HepG2 (cell line): ENCODE measurements around the gene EPB41L2. TPM values are rescaled to one million over a fixed set of nuclear protein-coding genes. Genes with fewer than 3 reads are reported as not detected.

Source experiments
- AHR ChIP-seq: IDR thresholded peaks from 2 replicates; pipeline ENCODE4 v1.6.1; 2018; ENCODE audit warnings: missing genetic modification reagents, missing compliant biosample characterization
- IKZF1 ChIP-seq: fragments of 450-650 bp; IDR thresholded peaks from 2 replicates; pipeline ENCODE4 v1.7.1; 2016
- SP5 ChIP-seq: IDR thresholded peaks from 2 replicates; pipeline ENCODE4 v1.6.1; 2016; ENCODE audit warnings: low read depth, borderline replicate concordance
- ZFP41 ChIP-seq: sonication (generic); formaldehyde crosslinking; IDR thresholded peaks from 2 replicates; pipeline ENCODE4 v1.4.0; 2020; ENCODE audit warnings: mild to moderate bottlenecking, missing genetic modification reagents, borderline replicate concordance
- ZMAT3 ChIP-seq: sonication (generic); formaldehyde crosslinking; conservative IDR thresholded peaks from 2 replicates; pipeline ENCODE4 v1.7.0; 2021; ENCODE audit warnings: missing genetic modification reagents
- ZNF280D ChIP-seq: sonication (generic); formaldehyde crosslinking; IDR thresholded peaks from 2 replicates; pipeline ENCODE4 v1.5.1; 2020; ENCODE audit warnings: mild to moderate bottlenecking, missing genetic modification reagents
- ZNF550 ChIP-seq: sonication (generic); formaldehyde crosslinking; IDR thresholded peaks from 2 replicates; pipeline ENCODE4 v1.4.0; 2020; ENCODE audit warnings: mild to moderate bottlenecking, missing genetic modification reagents, borderline replicate concordance
- polyA plus RNA-seq, 8 experiments: library from polyadenylated mRNA; depleted of rRNA in 3 of 8; stranded (reverse) in 7 of 8; unstranded in 1 of 8; fragments of >200 nt; fragmentation: Illumina TruSeq in 4 of 8; extraction: Trizol in 4 of 8; gene quantifications; 2 replicates each; pipeline versions ENCODE4 v1.2.1 to v1.2.3, GENCODE V29; 2011 to 2016; ENCODE audit warnings: low read depth in 4 of 8, missing spikeins in 1 of 8, mixed read lengths in 1 of 8; ENCODE audit not compliant: insufficient read depth in 1 of 8
- total RNA-seq, 5 experiments: library from RNA; depleted of rRNA; stranded (reverse); fragments of >200 nt; fragmentation: Illumina TruSeq; extraction: Trizol; gene quantifications; 2 replicates each; pipeline ENCODE4 v1.2.3, GENCODE V29; 2016; ENCODE audit warnings: low read depth in 1 of 5
- TF ChIP-seq, protein P1 (sequence below): fragments of 450-650 bp; IDR thresholded peaks from 2 replicates; pipeline ENCODE4 v1.6.1; 2017; ENCODE audit warnings: mild to moderate bottlenecking
- TF ChIP-seq, protein P2 (sequence below): sonication (generic); formaldehyde crosslinking; conservative IDR thresholded peaks from 2 replicates; pipeline ENCODE4 v1.5.0; 2020; ENCODE audit warnings: missing genetic modification reagents
- TF ChIP-seq, protein P3 (sequence below): sonication (generic); formaldehyde crosslinking; IDR thresholded peaks from 2 replicates; pipeline ENCODE4 v1.4.0; 2020; ENCODE audit warnings: missing genetic modification reagents
- TF ChIP-seq, protein P4 (sequence below): IDR thresholded peaks from 2 replicates; pipeline ENCODE4 v1.6.1; 2012; ENCODE audit warnings: low read depth, low read length, improper control_type of control experiment
- TF ChIP-seq, protein P5 (sequence below): sonication (generic); formaldehyde crosslinking; IDR thresholded peaks from 2 replicates; pipeline ENCODE4 v1.5.1; 2020; ENCODE audit warnings: mild to moderate bottlenecking, moderate library complexity, missing genetic modification reagents

The EPB41L2 gene
- total and polyA plus RNA-seq, 2 of the 13 experiments (the other 11 are each of a cell fraction or from before 2014, with no cell fraction given), result 41.7 to 56.4 TPM

GRCh38 chr6:131038597-131039344 is 24.3 kb downstream of the EPB41L2 start (continued):
- TF ChIP-seq, protein P1, sequence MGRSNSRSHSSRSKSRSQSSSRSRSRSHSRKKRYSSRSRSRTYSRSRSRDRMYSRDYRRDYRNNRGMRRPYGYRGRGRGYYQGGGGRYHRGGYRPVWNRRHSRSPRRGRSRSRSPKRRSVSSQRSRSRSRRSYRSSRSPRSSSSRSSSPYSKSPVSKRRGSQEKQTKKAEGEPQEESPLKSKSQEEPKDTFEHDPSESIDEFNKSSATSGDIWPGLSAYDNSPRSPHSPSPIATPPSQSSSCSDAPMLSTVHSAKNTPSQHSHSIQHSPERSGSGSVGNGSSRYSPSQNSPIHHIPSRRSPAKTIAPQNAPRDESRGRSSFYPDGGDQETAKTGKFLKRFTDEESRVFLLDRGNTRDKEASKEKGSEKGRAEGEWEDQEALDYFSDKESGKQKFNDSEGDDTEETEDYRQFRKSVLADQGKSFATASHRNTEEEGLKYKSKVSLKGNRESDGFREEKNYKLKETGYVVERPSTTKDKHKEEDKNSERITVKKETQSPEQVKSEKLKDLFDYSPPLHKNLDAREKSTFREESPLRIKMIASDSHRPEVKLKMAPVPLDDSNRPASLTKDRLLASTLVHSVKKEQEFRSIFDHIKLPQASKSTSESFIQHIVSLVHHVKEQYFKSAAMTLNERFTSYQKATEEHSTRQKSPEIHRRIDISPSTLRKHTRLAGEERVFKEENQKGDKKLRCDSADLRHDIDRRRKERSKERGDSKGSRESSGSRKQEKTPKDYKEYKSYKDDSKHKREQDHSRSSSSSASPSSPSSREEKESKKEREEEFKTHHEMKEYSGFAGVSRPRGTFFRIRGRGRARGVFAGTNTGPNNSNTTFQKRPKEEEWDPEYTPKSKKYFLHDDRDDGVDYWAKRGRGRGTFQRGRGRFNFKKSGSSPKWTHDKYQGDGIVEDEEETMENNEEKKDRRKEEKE, result no peak
- TF ChIP-seq, protein P2, sequence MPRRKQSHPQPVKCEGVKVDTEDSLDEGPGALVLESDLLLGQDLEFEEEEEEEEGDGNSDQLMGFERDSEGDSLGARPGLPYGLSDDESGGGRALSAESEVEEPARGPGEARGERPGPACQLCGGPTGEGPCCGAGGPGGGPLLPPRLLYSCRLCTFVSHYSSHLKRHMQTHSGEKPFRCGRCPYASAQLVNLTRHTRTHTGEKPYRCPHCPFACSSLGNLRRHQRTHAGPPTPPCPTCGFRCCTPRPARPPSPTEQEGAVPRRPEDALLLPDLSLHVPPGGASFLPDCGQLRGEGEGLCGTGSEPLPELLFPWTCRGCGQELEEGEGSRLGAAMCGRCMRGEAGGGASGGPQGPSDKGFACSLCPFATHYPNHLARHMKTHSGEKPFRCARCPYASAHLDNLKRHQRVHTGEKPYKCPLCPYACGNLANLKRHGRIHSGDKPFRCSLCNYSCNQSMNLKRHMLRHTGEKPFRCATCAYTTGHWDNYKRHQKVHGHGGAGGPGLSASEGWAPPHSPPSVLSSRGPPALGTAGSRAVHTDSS (CRISPR knock-in tag), result no peak
- TF ChIP-seq ZNF280D (CRISPR knock-in tag) (peak; percentile 71; the same call in 1 of the 2 replicates), AHR (CRISPR knock-in tag) (no peak), ZMAT3 (CRISPR knock-in tag) (0 out of 2 replicates have a peak, but pooled peaks have one; percentile 41), IKZF1 (no peak), ZNF550 (CRISPR knock-in tag) (no peak), SP5 (CRISPR knock-in tag) (peak; percentile 66; the same call in 1 of the 2 replicates), ZFP41 (CRISPR knock-in tag) (no peak)
- TF ChIP-seq, protein P3, sequence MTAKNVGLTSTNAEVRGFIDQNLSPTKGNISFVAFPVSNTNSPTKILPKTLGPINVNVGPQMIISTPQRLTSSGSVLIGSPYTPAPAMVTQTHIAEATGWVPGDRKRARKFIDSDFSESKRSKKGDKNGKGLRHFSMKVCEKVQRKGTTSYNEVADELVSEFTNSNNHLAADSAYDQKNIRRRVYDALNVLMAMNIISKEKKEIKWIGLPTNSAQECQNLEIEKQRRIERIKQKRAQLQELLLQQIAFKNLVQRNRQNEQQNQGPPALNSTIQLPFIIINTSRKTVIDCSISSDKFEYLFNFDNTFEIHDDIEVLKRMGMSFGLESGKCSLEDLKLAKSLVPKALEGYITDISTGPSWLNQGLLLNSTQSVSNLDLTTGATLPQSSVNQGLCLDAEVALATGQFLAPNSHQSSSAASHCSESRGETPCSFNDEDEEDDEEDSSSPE (CRISPR knock-in tag), result peak; percentile 61
- TF ChIP-seq, protein P4, sequence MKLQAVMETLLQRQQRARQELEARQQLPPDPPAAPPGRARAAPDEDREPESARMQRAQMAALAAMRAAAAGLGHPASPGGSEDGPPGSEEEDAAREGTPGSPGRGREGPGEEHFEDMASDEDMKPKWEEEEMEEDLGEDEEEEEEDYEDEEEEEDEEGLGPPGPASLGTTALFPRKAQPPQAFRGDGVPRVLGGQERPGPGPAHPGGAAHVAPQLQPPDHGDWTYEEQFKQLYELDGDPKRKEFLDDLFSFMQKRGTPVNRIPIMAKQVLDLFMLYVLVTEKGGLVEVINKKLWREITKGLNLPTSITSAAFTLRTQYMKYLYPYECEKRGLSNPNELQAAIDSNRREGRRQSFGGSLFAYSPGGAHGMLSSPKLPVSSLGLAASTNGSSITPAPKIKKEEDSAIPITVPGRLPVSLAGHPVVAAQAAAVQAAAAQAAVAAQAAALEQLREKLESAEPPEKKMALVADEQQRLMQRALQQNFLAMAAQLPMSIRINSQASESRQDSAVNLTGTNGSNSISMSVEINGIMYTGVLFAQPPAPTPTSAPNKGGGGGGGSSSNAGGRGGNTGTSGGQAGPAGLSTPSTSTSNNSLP, result peak; percentile 94
- TF ChIP-seq, protein P5, sequence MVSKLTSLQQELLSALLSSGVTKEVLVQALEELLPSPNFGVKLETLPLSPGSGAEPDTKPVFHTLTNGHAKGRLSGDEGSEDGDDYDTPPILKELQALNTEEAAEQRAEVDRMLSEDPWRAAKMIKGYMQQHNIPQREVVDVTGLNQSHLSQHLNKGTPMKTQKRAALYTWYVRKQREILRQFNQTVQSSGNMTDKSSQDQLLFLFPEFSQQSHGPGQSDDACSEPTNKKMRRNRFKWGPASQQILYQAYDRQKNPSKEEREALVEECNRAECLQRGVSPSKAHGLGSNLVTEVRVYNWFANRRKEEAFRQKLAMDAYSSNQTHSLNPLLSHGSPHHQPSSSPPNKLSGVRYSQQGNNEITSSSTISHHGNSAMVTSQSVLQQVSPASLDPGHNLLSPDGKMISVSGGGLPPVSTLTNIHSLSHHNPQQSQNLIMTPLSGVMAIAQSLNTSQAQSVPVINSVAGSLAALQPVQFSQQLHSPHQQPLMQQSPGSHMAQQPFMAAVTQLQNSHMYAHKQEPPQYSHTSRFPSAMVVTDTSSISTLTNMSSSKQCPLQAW (CRISPR knock-in tag), result peak; percentile 66; the same call in 1 of the 2 replicates
